GM19438 (cell line): ENCODE results near the gene XG.
"Not testable (repeated sequence)": the region's sequence is repeated elsewhere in the genome, so short reads cannot be mapped to it uniquely, and the experiment has no call there.

Experiments used
- ATAC-seq: cut with Tn5 transposase; IDR thresholded peaks from one replicate; pipeline ENCODE4 v1.9.1; 2021; ENCODE audit warnings: low read depth; ENCODE audit not compliant: unreplicated experiment

Gene XG

DNA sequence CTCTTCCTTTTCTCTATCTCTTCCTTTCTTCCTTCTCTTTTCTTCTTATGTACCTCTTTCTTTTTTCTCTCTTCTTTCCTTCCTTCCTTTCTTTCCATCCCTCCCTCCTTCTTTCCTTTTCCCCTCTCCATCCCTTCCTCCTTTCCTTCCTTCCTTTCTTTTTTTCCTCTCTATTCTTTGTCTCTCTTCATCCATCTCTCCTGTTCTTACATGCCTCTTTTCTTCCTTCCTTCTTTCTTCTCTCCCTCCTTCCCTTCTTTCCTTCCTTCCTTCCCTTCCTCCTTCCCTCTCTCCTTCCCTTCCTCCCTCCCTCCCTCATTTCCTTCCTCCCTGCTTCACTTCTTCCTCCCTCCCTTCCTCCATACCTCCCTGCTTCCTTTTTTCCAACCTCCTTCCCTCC, 19.2 kb upstream of the XG start:
- no peak for ATAC-seq

DNA sequence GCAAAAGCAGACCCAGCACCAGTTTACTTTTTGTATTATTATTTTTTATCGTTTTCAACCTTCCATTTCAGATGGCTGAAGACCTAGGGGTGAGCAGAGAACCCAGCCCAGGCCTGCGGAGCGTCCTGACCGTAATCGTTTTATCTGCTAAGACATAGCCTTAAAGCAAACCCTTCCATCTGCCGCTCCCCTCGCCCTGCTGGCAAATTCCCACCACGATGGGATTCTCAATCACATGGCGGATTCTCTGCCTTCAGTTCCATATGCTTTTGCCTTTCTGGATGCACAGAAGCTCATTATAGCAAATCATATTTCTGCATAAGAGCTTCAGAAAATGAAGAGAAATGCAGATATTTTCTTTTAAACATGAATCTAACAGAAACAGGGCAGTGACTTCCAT, 18.6 kb upstream of the XG start:
- no peak for ATAC-seq

DNA sequence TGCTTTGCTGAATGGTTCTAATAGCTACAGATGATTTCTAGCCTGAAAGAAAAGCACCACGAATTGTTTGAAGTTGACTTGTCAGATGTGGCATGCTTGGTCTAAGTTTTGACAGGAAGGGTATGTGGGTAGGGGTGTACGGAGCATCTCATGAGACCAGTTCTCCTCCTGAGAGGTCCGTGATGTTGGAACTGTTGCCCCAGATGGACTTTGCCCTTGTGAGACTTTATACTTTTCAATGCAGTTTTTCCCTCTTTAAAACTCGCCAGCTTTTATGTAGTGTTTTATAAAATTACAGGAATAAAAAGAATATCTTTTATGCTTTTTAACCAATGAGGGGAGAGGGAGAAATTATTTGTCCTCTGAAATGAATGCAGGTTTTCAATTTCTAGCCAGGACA, 16.6 kb upstream of the XG start:
- no peak for ATAC-seq

DNA sequence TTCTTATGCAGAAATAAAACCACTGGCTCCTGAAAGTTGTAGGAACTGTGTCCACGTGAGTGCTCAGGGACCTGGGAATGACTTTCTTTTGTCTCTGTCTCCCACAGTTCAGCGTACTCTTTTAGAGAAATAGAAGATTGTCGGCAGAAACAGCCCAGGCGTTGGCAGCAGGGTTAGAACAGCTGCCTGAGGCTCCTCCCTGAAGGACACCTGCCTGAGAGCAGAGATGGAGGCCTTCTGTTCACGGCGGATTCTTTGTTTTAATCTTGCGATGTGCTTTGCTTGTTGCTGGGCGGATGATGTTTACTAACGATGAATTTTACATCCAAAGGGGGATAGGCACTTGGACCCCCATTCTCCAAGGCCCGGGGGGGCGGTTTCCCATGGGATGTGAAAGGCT, 11.2 kb upstream of the XG start:
- no peak for ATAC-seq

DNA sequence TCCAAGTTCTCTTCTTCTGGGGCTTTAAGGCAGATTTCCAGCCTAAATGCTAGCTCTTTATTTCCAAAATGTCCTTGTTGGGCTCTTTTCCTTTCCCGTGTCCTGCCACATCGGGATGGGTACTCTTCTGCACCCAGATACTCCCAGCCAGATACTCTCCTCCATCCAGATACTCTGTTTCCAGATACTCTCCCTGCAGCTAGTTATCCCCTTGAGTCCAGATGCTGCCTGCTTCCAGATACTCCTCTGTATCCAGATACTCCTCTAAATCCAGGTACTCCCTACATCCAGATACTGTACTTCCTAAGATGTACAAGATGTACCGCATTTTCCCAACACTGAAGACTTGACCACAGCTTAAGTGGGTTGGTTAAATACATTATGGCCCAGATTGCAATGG, 10.5 kb upstream of the XG start:
- no peak for ATAC-seq

DNA sequence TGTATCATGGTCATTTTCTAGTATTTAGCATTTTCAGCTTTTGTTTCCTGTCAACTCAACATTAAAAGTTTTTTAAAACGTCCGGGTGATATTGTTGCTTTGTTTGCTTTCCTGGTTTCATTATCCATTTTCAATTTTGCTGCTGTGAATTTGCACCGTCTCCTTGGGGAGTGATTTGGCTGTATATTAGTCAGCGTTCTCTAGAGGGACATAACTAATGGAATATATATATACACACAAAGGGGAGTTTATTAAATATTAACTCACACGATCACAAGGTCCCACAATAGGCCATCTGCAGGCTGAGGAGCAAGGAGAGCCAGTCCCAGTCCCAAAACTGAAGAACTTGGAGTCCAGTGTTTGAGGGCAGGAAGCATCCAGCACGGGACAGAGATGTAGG, 5.6 kb upstream of the XG start:
- not testable (repeated sequence) for ATAC-seq

DNA sequence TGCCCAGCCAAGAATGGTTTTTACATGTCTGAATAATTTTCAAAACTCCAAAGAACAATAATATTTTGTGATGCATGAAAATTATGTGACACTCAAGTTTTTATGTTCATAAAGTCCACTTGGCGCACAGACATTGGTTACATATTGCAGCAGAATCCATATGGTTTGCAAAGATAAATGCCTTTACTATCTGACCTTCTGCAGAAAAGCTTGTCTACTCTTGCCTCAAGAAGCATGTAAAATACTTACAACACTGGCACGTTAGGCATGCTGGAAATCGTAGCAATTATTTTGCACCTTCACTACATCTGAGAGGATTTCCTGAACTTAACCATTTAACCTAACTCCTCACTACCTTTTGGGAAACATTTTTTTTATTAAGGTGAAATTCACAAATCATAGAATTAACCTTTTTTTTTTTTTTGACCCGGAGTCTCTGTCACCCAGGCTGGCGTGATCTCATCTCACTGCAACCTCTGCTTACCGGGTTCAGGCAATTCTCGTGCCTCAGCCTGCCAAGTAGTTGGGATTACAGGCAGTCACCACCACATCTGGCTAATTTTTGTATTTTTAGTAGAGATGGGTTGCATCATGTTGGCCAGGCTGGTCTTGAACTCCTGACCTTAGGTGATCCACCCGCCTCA, 3.5 kb upstream of the XG start:
- no peak for ATAC-seq

DNA sequence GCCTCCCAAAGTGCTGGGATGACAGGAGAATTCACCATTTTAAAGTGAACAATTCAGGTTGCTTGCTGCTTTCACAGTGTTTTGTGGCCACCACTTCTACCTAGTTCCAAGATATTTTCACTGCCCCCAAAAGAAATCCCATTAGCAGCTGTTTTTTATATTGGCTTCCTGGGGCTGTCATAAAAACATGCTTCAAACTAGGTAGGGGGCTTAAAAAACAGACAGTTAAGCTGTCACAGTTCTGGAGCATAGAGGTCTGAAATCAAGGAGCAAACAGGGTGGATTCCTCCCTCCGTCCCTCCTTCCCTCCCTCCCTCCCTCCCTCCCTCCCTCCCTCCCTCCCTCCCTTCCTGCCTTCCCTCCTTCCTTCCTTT, 3.0 kb upstream of the XG start:
- no peak for ATAC-seq

DNA sequence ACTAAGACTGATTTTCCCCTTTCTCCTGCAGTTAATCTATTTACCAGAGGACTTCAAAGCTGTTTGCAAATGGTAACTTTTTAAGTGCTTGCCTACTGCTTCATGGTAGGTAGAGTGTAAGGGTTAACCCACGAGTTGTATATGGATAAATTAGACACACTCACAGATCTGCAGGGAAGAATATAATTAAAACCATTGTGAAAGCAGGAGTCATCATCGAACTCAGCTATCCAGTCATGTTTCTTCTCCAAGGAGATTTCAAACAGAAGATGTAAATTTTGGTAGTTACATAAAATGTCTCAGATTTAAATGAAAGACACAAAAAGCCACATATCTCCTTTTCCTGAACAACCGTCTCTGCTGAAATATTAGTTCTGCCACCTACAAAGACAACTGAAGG, 549 bp upstream of the XG start:
- no peak for ATAC-seq

DNA sequence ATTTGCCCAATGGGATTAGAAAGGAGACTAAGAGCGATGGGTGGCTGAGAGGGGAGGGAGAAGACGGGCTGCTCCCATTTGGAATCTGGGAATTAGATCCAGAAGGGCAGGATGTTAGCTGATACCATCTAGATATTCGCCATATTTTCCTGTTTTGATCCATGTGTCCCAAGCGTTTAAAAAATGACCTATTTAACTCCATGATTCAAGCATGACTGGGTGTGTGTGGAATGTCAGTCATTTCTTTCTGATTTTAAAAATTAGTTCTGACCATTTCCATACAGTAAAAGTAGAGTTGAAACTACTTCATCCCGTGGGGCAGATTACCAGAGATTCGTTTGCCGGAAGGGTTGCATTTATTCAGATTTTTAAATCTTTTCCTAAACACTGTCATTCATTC, 601 bp downstream of the XG start:
- ATAC-seq = not testable (repeated sequence)

DNA sequence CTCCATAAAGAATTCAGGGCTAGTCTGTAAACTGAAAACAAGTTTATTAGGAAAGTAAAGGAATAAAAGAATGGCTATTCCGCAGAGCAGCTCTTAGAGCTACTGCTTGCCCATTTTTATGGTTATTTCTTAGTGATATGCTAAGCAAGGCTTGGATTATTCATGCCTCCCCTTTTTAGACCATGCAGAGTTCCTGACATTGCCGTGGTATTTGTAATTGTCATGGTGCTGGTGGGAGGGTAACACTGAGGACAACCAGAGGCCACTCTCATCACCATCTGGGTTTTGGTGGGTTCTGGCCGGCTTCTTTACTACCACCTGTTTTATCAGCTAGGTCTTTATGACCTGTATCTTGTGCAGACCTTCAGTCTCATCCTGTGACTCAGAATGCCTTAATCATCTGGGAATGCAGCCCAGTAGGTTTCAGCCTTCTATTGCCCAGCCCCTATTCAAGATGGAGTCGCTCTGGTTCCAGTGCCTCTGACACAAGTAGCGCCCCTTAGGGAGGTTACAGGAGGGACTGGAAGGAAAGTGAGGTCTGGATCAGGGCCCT, 3.4 kb downstream of the XG start:
- ATAC-seq = not testable (repeated sequence)

DNA sequence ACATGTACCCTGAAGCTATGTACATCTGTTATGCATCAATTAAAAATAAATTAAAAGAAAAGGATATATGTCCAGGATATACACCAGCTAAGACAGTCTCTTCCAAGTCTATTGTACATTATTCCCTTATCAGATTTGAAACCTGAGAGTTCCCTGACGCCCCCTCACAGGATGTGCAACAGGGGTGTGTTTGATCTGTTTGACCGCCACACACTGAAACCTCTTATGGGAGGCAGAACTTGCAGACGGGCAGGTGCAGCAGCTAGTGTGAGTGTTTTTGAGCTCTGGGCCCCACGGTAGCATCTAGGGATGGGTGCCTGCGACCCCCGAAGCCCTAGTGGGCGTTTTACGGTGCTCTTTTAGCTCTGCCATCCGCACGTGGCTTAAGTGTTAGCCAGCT, 4.7 kb downstream of the XG start:
- no peak for ATAC-seq

DNA sequence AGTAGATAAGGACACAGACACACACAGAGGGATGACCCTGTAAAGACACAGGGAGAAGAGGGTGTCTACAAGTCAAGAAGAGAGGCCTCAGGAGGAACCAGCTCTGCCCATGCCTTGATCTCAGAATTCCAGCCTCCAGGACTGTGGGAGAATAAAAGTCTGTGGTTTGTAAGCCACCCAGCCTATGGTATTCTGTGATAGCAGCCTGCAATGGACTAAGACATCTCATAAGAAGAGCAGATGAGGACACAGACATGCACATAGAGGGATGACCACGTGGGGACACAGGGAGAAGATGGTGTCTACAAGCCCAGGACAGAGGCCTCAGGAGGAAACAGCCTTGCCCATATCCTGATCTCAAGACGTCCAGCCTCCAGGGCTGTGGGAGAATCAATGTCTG, 9.4 kb downstream of the XG start:
- ATAC-seq = no peak

DNA sequence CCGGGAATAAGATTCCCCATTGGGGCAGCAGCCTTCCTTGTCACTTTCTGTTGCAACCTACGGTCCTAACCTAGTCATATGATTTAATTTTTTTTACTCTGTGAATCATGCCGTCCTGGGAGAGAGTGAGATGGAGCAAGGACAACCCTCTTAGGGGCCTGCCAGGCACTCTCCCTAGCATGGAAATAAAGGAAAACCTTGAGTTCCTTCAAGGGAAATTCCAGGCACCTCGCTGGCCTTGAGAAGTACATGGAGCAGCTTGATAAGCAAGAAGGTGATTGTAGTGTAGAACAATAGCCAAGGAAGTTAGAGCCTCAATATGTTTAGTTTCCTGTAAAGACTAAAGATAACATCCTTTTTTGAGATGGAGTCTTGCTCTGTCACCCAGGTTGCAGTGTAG, 10.8 kb downstream of the XG start:
- not testable (repeated sequence) for ATAC-seq

DNA sequence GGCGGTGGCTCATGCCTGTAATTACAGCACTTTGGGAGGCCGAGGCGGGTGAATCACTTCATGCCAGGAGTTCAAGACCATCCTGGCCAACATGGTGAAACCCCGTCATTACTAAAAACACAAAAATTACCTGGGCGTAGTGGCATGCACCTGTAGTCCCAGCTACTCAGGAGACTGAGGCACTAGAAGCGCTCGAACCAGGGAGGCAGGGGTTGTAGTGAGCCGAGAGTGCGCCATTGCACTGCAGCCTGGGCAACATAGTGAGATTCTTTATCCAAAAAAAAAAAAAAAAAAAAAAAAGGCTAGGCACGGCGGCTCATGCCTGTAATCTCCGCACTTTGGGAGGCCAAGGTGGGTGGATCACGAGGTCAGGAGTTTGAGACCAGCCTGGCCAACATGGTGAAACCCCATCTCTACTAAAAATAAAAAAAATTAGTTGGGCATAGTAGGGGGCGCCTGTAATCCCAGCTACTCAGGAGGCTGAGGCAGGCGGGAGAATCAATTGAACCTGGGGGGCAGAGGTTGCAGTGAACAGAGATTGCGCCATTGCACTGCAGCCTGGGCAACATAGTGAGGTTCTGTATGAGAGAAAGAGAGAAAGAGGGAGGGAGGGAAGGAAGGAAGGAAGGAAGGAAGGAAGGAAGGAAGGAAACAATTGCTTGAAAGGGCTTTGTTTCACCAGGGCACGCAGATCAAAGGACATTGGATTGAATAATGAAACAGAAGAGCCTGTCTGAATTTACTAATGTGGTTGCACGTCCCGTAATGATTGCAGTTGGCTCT, 13.1 kb downstream of the XG start:
- not testable (repeated sequence) for ATAC-seq

DNA sequence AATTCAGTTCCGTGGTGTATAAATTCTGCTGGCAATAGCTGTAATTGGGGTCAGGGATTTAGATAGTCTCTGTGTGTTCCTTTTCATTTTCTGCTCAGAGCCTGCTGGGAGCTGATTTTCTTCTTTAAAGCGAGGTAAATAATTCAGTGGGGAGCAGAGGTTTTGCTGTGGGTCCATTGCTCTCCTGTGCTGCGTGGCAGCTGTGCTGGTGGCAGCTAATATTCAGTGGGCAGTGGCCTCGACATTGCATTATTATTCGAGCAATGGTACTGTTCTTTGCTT, 13.7 kb downstream of the XG start:
- ATAC-seq = no peak

DNA sequence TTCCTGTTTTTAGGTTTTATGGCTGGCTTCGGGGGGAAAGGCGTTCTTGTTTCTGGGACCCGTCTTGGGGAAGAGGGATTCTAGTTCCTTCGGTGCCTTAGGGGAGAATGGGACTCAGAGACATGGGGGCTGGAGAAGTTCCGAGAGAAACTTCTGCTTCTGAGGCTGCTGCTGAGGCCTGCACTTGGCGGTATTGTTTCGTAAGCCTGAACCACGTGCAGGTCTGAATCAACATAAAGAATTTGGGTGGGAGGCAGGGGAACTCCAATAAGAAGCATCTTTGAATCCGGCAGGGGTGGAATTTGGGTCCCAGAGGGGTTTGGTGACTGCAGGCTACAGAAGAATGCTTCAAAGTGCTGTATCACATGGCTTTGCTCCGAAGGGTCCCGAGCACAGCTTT, 15.1 kb downstream of the XG start:
- no peak for ATAC-seq

DNA sequence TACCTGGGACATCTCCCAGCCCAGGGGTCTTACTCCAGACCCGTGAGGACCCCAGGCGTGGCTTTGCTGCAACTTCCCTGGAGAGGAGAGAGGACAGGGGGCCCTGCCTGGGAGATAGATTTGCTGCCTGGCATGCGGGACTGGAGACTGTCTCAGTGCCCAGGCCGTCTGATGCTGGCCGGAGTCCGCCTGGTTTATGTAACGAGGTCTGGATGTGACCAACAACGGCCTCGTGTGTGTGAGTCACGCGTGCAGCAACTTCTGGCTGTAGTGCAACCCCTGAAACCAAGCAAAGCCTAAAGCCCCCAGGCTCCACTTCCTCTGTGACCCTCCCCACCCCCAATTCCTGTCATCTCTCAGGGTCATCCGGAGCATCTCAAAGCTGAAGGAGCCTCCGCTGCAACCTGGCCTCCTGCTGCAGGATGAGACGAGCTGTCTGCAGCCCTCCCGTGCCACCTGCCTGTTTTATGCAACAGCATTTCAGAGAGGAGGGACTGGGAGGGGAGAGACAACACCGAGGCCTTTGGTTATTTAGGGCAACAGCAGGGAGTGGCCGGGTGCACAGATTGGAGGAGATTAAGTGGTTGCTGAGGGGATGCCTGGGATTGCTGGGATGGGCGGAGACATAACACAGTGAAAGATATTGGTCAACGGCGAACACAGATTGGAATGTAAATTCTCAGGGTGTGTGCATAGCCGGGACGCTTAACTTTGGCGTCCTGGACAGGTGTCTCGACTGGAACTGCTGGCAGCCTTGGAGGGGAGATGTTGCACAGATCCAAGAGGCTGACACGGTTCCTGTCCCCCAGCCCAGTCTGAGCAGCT, 16.0 kb downstream of the XG start:
- ATAC-seq = no peak

DNA sequence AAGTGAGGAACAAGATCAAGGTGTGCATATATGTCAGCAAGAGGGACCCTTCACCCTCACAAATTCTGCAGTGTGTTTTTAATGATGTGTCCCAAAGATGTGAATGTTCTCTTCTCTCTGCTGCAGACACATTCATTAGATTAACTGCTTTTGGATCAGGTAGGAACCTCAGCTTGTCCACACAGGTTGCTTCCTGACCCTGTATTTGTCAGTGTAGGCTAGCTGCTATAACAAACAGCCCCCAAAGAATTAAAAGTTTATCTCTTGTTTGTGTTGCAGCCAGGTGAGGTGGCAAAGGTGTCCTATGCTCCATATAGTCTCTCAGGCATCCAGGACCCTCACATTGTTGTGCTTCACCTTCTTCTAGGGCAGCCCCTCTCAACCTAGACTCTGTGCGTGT, 17.8 kb downstream of the XG start:
- no peak for ATAC-seq

DNA sequence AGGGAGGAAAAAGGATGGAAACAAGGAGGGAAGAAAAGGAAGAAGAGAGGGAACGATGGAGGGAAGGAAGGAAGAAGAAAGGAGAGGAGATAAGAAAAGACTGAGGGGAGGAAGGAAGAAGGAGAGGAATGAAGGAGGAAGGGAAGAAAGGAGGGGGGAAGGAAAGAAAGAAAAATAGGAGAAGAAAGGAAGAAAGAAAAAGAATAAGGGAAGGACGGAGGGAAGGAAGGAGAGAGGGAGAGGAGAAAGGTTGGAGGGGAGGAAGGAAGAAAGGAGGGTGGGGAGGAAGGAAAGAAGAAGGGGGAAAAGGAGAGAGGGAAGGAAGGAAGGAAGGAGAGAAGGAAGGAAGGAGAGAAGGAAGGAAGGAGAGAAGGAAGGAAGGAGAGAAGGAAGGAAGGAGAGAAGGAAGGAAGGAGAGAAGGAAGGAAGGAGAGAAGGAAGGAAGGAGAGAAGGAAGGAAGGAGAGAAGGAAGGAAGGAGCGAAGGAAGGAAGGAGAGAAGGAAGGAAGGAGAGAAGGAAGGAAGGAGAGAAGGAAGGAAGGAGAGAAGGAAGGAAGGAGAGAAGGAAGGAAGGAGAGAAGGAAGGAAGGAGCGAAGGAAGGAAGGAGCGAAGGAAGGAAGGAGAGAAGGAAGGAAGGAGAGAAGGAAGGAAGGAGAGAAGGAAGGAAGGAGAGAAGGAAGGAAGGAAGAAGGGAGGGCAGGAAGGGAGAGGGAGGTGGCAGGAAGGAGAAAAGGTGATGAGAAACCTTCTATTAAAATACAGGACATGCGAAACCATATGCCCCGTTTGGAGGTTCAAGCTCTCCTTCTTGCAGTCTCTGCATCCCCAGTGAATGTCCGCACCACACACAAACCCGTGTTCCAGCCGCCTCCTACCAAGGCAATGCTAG, 21.6 kb downstream of the XG start:
- ATAC-seq = not testable (repeated sequence)

DNA sequence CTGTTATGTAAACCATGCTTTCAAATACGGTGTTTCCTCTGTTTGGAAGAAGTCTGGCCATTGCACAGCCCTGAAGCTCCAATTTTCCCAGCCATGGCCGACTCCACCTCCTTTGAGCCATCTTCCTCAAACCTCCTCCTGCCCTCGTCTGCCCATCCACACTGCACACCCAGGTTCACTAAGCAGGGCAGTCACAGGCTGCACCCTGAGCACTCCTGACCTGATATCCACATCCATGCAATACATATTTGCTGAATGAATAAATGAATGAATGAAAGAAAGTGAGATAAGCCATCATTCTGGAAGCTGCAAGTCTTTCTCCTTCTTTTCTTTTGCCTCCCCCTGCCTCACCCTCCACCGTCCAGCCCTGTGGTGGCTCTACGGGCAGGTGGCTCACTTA, 22.2 kb downstream of the XG start:
- no peak for ATAC-seq
